HG02884 (cell line): Measurements from ENCODE around the gene FNDC10.

Experiments
- ATAC-seq: cut with Tn5 transposase; IDR thresholded peaks from one replicate; pipeline ENCODE4 v1.9.1; 2021; ENCODE audit warnings: mild to moderate bottlenecking, moderate library complexity; ENCODE audit not compliant: unreplicated experiment

The FNDC10 gene

GRCh38 chr1:1550087-1550486 is 49.8 kb downstream of the FNDC10 start:
- no peak for ATAC-seq

DNA sequence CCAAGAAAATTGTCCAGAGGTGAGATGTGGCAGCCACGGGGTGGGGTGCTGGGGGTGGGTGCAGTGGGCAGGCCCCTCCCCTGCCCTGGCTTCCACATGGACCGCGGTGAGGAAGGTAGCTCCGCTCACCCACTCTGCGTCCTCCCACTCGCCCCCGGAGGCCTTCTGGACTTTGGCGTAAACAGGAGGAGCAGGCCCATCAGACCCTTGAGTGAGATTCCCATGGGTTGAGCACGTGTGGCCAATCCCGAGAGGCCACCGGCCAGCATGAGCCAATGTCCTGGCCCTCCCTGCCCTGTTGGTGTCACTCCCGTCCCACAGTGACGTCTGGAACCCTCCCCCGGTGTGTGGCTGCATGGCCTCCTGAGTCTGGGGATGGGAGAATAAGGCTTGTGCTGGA is 51.3 kb downstream of the FNDC10 start:
- no peak for ATAC-seq
